ENCODE data around the gene JUND. TPM values are rescaled to one million over a fixed set of nuclear protein-coding genes. Genes with fewer than 3 reads are reported as not detected.

The JUND gene
- total RNA-seq, 2 donors from 2014 or later: 177 to 324 TPM

GRCh38 chr19:18231775-18232174 is 49.6 kb downstream of the JUND start:
- H3K4me1 Mint-ChIP-seq: peaks cover 4% of the 10 kb centered on the region
- no peak for ATAC-seq (replicated peaks)
- H3K36me3 Mint-ChIP-seq (ENCODE audit: low read depth): no peaks in the 10 kb centered on the region
- peaks cover 5% of the 10 kb centered on the region for H3K9me3 Mint-ChIP-seq
- H3K27ac Mint-ChIP-seq: no peak overlapping the region
- H3K4me3 Mint-ChIP-seq: no peak overlapping the region
- peaks cover 60% of the 10 kb centered on the region for H3K27me3 Mint-ChIP-seq

GRCh38 chr19:18230941-18231734 is 50.3 kb downstream of the JUND start:
- H3K27me3 Mint-ChIP-seq: peaks cover 59% of the 10 kb centered on the region
- H3K9me3 Mint-ChIP-seq: peaks cover 5% of the 10 kb centered on the region
- no peak overlapping the region for H3K4me3 Mint-ChIP-seq
- peak; percentile 40 for ATAC-seq (replicated peaks)
- no peaks in the 10 kb centered on the region for H3K36me3 Mint-ChIP-seq (ENCODE audit: low read depth)
- peaks cover 4% of the 10 kb centered on the region for H3K4me1 Mint-ChIP-seq
- H3K27ac Mint-ChIP-seq: no peak overlapping the region

- H3K4me3 Mint-ChIP-seq: no peak overlapping the region
- peaks cover 4% of the 10 kb centered on the region for H3K4me1 Mint-ChIP-seq
- no peak for ATAC-seq (replicated peaks)
- H3K36me3 Mint-ChIP-seq (ENCODE audit: low read depth): no peaks in the 10 kb centered on the region
- H3K27me3 Mint-ChIP-seq: peaks cover 55% of the 10 kb centered on the region
- peaks cover 5% of the 10 kb centered on the region for H3K9me3 Mint-ChIP-seq
- no peak overlapping the region for H3K27ac Mint-ChIP-seq
Observed at GRCh38 chr19:18229915-18230314, 51.5 kb downstream of the JUND start.

Other genes with a start within 250 kb of the JUND start
- 10 to 100 TPM; 28.6 to 54.5 TPM for gene IL12RB1, start 194.7 kb downstream of the JUND start, total RNA-seq
- gene MAST3, start 183.8 kb downstream of the JUND start, total RNA-seq: 10 to 100 TPM; 23.5 to 46.6 TPM
- gene PIK3R2, start 128.5 kb downstream of the JUND start, total RNA-seq: 10 to 100 TPM; 13.0 to 21.8 TPM
- gene IFI30, start 107.8 kb downstream of the JUND start, total RNA-seq: 10 to 100 TPM; 51.7 to 81.1 TPM
- gene MPV17L2, start 88.4 kb downstream of the JUND start, total RNA-seq: 10 to 100 TPM in 1 of 2 donors, 1 to 10 TPM in 1; 4.2 to 12.0 TPM
- gene RAB3A, start 77.6 kb downstream of the JUND start, total RNA-seq: 1 to 10 TPM; 7.2 to 9.5 TPM
- 1 to 10 TPM in 1 of 2 donors, under 1 TPM in 1; 0.95 to 1.4 TPM for gene PDE4C, start 55.2 kb downstream of the JUND start, total RNA-seq
- gene IQCN, start 7.2 kb downstream of the JUND start, total RNA-seq: 1 to 10 TPM; 1.1 to 1.3 TPM
- gene LSM4, start 41.5 kb upstream of the JUND start, total RNA-seq: 100 to 1,000 TPM; 176 to 252 TPM
- 10 to 100 TPM; 38.9 to 46.0 TPM for gene PGPEP1, start 59.0 kb upstream of the JUND start, total RNA-seq
- under 1 TPM; 0.45 to 0.50 TPM for gene GDF15, start 104.5 kb upstream of the JUND start, total RNA-seq
- gene LRRC25, start 116.0 kb upstream of the JUND start, total RNA-seq: not detected
- 100 to 1,000 TPM in 1 of 2 donors, 10 to 100 TPM in 1; 73.8 to 169 TPM for gene SSBP4, start 137.8 kb upstream of the JUND start, total RNA-seq
- 10 to 100 TPM; 15.9 to 22.0 TPM for gene ISYNA1, start 156.5 kb upstream of the JUND start, total RNA-seq
- 10 to 100 TPM; 23.7 to 41.8 TPM for gene ELL, start 240.4 kb upstream of the JUND start, total RNA-seq

Measured in activated T-helper 17 cell treated with anti-CD3 and anti-CD28 coated beads, Interleukin-2, amount 50 U/mL, for 72 hours (primary cell).